B cell (primary cell): ENCODE measurements around the gene COL6A1. TPM values are rescaled to one million over a fixed set of nuclear protein-coding genes. Genes with fewer than 3 reads are reported as not detected.
"Not testable (repeated sequence)": the region's sequence is repeated elsewhere in the genome, so short reads cannot be mapped to it uniquely, and the experiment has no call there.

Source experiments
- ATAC-seq: fragments of 200-7000 bp; cut with Tn5 transposase; one replicate; pipeline ENCODE4 v1.10.0; 2021; ENCODE audit warnings: low read depth, mild to moderate bottlenecking, moderate number of reproducible peaks, moderate library complexity
- CTCF ChIA-PET: fragments of 350-600 bp; sonication (Branson Sonifier 250); formaldehyde crosslinking; loops from one replicate; lab custom pipeline; 2021; ENCODE audit warnings: antibody characterized with exemption, inconsistent platforms; lab: Charles Lee
- POLR2A ChIA-PET: fragments of 350-600 bp; sonication (Branson Sonifier 250); formaldehyde crosslinking; loops from one replicate; lab custom pipeline; 2021; ENCODE audit warnings: antibody characterized with exemption; lab: Charles Lee
- DNase-seq: peaks from one replicate; pipeline ENCODE4 v3.0.0; 2013
- H2AFZ ChIP-seq: 2 replicates; pipeline ENCODE4 v1.6.1; 2012; ENCODE audit warnings: mild to moderate bottlenecking, low read depth, low read length; ENCODE audit not compliant: insufficient read depth, poor library complexity, severe bottlenecking
- H3K27ac ChIP-seq, 2 donors: 1 replicate in 1 of 2; 2 replicates in 1 of 2; pipeline ENCODE4 v1.5.1; 2012 to 2013; ENCODE audit warnings: low read length in 2 of 2, mild to moderate bottlenecking in 2 of 2, moderate library complexity in 1 of 2
- H3K27me3 ChIP-seq, 4 experiments: fragments of 200-600 bp in 1 of 4; sonication (generic) in 1 of 4; replicated peaks in 1 of 4; 1 replicate in 2 of 4; 2 replicates in 2 of 4; pipeline versions ENCODE4 v1.6.1 to v1.7.0; 2013 to 2016; ENCODE audit warnings: low read length in 3 of 4, mild to moderate bottlenecking in 2 of 4, mixed read lengths in 1 of 4, moderate library complexity in 1 of 4; ENCODE audit not compliant: insufficient read depth in 4 of 4, control insufficient read depth in 3 of 4; ENCODE audit errors: control extremely low read depth in 1 of 4
- H3K36me3 ChIP-seq, 2 experiments: replicated peaks in 1 of 2; 1 replicate in 1 of 2; 2 replicates in 1 of 2; pipeline versions ENCODE4 v1.6.1 to v1.7.1; 2013; ENCODE audit warnings: low read length in 1 of 2; ENCODE audit not compliant: insufficient read depth in 2 of 2, control insufficient read depth in 1 of 2; ENCODE audit errors: control extremely low read depth in 1 of 2, extremely low read depth in 1 of 2
- H3K4me1 ChIP-seq, 2 donors: fragments of 200-600 bp in 1 of 2; sonication (generic) in 1 of 2; 1 replicate in 1 of 2; 2 replicates in 1 of 2; pipeline versions ENCODE4 v1.5.1 to v1.6.1; 2013 to 2017; ENCODE audit warnings: low read length in 2 of 2; ENCODE audit not compliant: control insufficient read depth in 2 of 2, insufficient read depth in 2 of 2
- H3K4me2 ChIP-seq: replicated peaks from 2 replicates; pipeline ENCODE3; 2012; ENCODE audit warnings: mild to moderate bottlenecking, low read depth, low read length; ENCODE audit not compliant: poor library complexity, severe bottlenecking
- H3K4me3 ChIP-seq, 5 experiments: fragments of 200-600 bp in 1 of 5; sonication (generic) in 1 of 5; 1 replicate in 3 of 5; 2 replicates in 2 of 5; pipeline versions ENCODE4 v1.5.1 to v1.7.0; 2011 to 2016; ENCODE audit warnings: low read length in 4 of 5, mild to moderate bottlenecking in 4 of 5, low read depth in 2 of 5, control low read depth in 1 of 5, moderate library complexity in 1 of 5; ENCODE audit not compliant: insufficient read depth in 1 of 5; ENCODE audit errors: control extremely low read depth in 1 of 5, extremely low read depth in 1 of 5
- H3K79me2 ChIP-seq: fragments of 200-600 bp; sonication (generic); one replicate; pipeline ENCODE4 v1.6.0; 2016; ENCODE audit warnings: low read length; ENCODE audit not compliant: control insufficient read depth, insufficient read depth
- H3K9ac ChIP-seq: fragments of 200-600 bp; sonication (generic); 2 replicates; pipeline ENCODE4 v1.6.1; 2017; ENCODE audit warnings: mild to moderate bottlenecking, low read length, moderate library complexity
- H3K9me3 ChIP-seq, 3 donors: one replicate each; pipeline versions ENCODE4 v1.6.1 to v1.7.1; 2013; ENCODE audit warnings: low read length in 2 of 3; ENCODE audit not compliant: control insufficient read depth in 2 of 3, insufficient read depth in 1 of 3; ENCODE audit errors: control extremely low read depth in 1 of 3
- H4K20me1 ChIP-seq: 2 replicates; pipeline ENCODE4 v1.6.0; 2012; ENCODE audit warnings: mild to moderate bottlenecking, low read length; ENCODE audit not compliant: insufficient read depth, control insufficient read depth, poor library complexity, severe bottlenecking
- H3K27ac Mint-ChIP-seq: one replicate; pipeline ENCODE4 v1.8.0; 2021; ENCODE audit warnings: mixed read lengths
- H3K27me3 Mint-ChIP-seq: one replicate; pipeline ENCODE4 v1.8.0; 2021; ENCODE audit warnings: mixed read lengths
- H3K4me1 Mint-ChIP-seq: one replicate; pipeline ENCODE4 v1.8.0; 2021; ENCODE audit warnings: mixed read lengths
- H3K4me3 Mint-ChIP-seq: one replicate; pipeline ENCODE4 v1.8.0; 2021; ENCODE audit warnings: mixed read lengths
- H3K9me3 Mint-ChIP-seq: one replicate; pipeline ENCODE4 v1.8.0; 2022; ENCODE audit warnings: mixed read lengths; ENCODE audit not compliant: insufficient read depth
- CTCF ChIP-seq: fragments of 200-600 bp; IDR thresholded peaks from one replicate; pipeline ENCODE4 v1.8.0; 2022; ENCODE audit warnings: antibody characterized with exemption, mild to moderate bottlenecking
- EZH2 ChIP-seq: IDR thresholded peaks from 2 replicates; pipeline ENCODE4 v1.6.1; 2012; ENCODE audit warnings: borderline replicate concordance, low read depth, mild to moderate bottlenecking, moderate library complexity, low read length; ENCODE audit not compliant: insufficient read depth, poor library complexity, severe bottlenecking
- WGBS: methylation state at CpG from one replicate; pipeline ENCODE4 v1.1.5; 2013; ENCODE audit warnings: missing lambda C conversion rate; ENCODE audit not compliant: insufficient coverage; 5-methylcytosine and 5-hydroxymethylcytosine counted together
- intact Hi-C: fragments of 100-400 bp; cut with micrococcal nuclease; formaldehyde crosslinking; loops from one replicate; pipeline ENCODE4 v1.10.0; 2022
- polyA plus RNA-seq: library from polyadenylated mRNA; depleted of rRNA; stranded (reverse); fragments of >200 nt; gene quantifications from 2 replicates; pipeline ENCODE4 v1.2.3, GENCODE V29; 2012
- total RNA-seq, 2 donors: library from RNA; stranded (reverse); fragments of 120-200 nt in 1 of 2; gene quantifications; 1 replicate in 1 of 2; 2 replicates in 1 of 2; pipeline versions ENCODE4 v1.2.3 to v1.2.4, GENCODE V29; 2013 to 2022

COL6A1 gene
- total and polyA plus RNA-seq, 2 donors (not counting 1 experiment from before 2014, with no cell fraction given): 0.39 to 0.67 TPM

GRCh38 chr21:45975020-45975666 is 6.4 kb upstream of the COL6A1 start:
- ChIA-PET CTCF (no interaction called here), POLR2A (no interaction called here)
- peaks cover 0 to 75% (median 28%) of the 10 kb centered on the region in 4 experiments for H3K27me3 ChIP-seq
- no peak overlapping the region for H3K9ac ChIP-seq
- H3K27ac Mint-ChIP-seq: no peak overlapping the region
- DNase-seq: no peak
- intact Hi-C loops: no loop called here
- peaks cover 32% of the 10 kb centered on the region for H3K27me3 Mint-ChIP-seq
- peaks cover 29 to 35% of the 10 kb centered on the region in 2 donors for H3K4me1 ChIP-seq
- peaks cover 10% of the 10 kb centered on the region for H3K4me1 Mint-ChIP-seq
- TF ChIP-seq CTCF: no peak
- no peak for TF ChIP-seq EZH2
- H3K9me3 Mint-ChIP-seq: no peaks in the 10 kb centered on the region
- H3K4me2 ChIP-seq: no peak overlapping the region
- no peak overlapping the region for H2AFZ ChIP-seq
- H3K9me3 ChIP-seq: peaks cover 0 to 17% (median 0%) of the 10 kb centered on the region in 3 donors
- H3K36me3 ChIP-seq: no peaks in the 10 kb centered on the region
- no peaks in the 10 kb centered on the region for H3K79me2 ChIP-seq
- H3K4me3 Mint-ChIP-seq: peak overlapping the region; percentile 18
- WGBS: 13% methylated on average over 30 of the region's 33 CpGs
- no peak overlapping the region for H3K4me3 ChIP-seq
- no peaks in the 10 kb centered on the region for H4K20me1 ChIP-seq
- no peak for ATAC-seq
- H3K27ac ChIP-seq: no peak overlapping the region

- H3K36me3 ChIP-seq, H4K20me1 ChIP-seq, H3K9ac ChIP-seq, H3K27ac Mint-ChIP-seq, H3K9me3 Mint-ChIP-seq, CTCF ChIA-PET, DNase-seq, H3K4me2 ChIP-seq, POLR2A ChIA-PET, ATAC-seq, H2AFZ ChIP-seq, intact Hi-C loops, H3K4me3 ChIP-seq, H3K27ac ChIP-seq, H3K79me2 ChIP-seq: not testable (repeated sequence)
- Histone ChIP-seq H3K27me3 (peaks cover 0 to 74% (median 29%) of the 10 kb centered on the region in 4 experiments), H3K9me3 (peaks cover 0 to 15% (median 0%) of the 10 kb centered on the region in 3 donors), H3K4me1 (peaks cover 35 to 38% of the 10 kb centered on the region in 2 donors)
- peak overlapping the region; percentile 18 for H3K4me3 Mint-ChIP-seq
- H3K4me1 Mint-ChIP-seq: peaks cover 10% of the 10 kb centered on the region
- whole genome bisulfite sequencing: 46% methylated on average over 4 of the region's 13 CpGs
- peaks cover 31% of the 10 kb centered on the region for H3K27me3 Mint-ChIP-seq
These were observed 5.7 kb upstream of the COL6A1 start for GRCh38 chr21:45975667-45976409.
